Measurements from ENCODE around the gene CLDN22.

The CLDN22 gene

GRCh38 chr4:183349673-183350072, 29.6 kb upstream of the CLDN22 start:
- H3K27me3 ChIP-seq (replicated peaks; ENCODE audit: control insufficient read depth, insufficient read depth, low read length): peaks cover 1% of the 10 kb centered on the region; the same call in 1 of the 2 replicates
- H3K4me3 ChIP-seq (replicated peaks; ENCODE audit: low read depth, low read length): no peak overlapping the region
- TF ChIP-seq CTCF (IDR thresholded peaks at IDR 0.05; ENCODE audit: insufficient read depth, low read length, poor library complexity, severe bottlenecking): no peak
- H3K36me3 ChIP-seq (ENCODE audit: control insufficient read depth, insufficient read depth, low read length): no peaks in the 10 kb centered on the region
- DNase-seq (ENCODE audit: extremely low read depth, insufficient read length): no peak

GRCh38 chr4:183348706-183349659, 28.9 kb upstream of the CLDN22 start:
- no peak for TF ChIP-seq CTCF (IDR thresholded peaks at IDR 0.05; ENCODE audit: insufficient read depth, low read length, poor library complexity, severe bottlenecking)
- Histone ChIP-seq H3K4me3 (replicated peaks; ENCODE audit: low read depth, low read length) (no peak overlapping the region), H3K36me3 (ENCODE audit: control insufficient read depth, insufficient read depth, low read length) (no peaks in the 10 kb centered on the region), H3K27me3 (replicated peaks; ENCODE audit: control insufficient read depth, insufficient read depth, low read length) (peaks cover 1% of the 10 kb centered on the region; the same call in 1 of the 2 replicates)
- no peak for DNase-seq (ENCODE audit: extremely low read depth, insufficient read length)

DNA sequence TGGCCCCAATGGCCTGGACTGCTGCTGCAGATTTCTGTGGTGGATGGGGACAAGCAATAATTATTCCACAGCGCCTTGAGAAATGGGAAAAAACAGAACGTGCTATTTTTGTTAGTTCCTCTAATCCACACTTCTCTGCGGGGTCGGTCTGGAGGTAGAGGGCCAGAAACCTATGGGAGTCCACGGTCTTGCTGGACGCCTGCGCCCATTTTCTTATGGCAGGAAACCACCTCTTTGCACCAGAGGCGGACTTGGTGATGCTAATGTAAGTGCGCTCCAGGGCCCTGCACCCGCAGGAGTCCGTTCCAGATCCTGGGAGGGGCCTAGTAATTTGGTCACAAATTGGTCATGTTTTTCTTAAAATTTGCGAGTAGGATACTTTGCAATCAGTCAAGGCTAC, 28.1 kb upstream of the CLDN22 start:
- no peak for TF ChIP-seq CTCF (IDR thresholded peaks at IDR 0.05; ENCODE audit: insufficient read depth, low read length, poor library complexity, severe bottlenecking)
- no peak overlapping the region for H3K4me3 ChIP-seq (replicated peaks; ENCODE audit: low read depth, low read length)
- H3K27me3 ChIP-seq (replicated peaks; ENCODE audit: control insufficient read depth, insufficient read depth, low read length): peaks cover 1% of the 10 kb centered on the region; the same call in 1 of the 2 replicates
- no peak for DNase-seq (ENCODE audit: extremely low read depth, insufficient read length)
- H3K36me3 ChIP-seq (ENCODE audit: control insufficient read depth, insufficient read depth, low read length): no peaks in the 10 kb centered on the region

GRCh38 chr4:183347566-183347965, 27.5 kb upstream of the CLDN22 start:
- no peak for TF ChIP-seq CTCF (IDR thresholded peaks at IDR 0.05; ENCODE audit: insufficient read depth, low read length, poor library complexity, severe bottlenecking)
- DNase-seq (ENCODE audit: extremely low read depth, insufficient read length): no peak
- H3K4me3 ChIP-seq (replicated peaks; ENCODE audit: low read depth, low read length): no peak overlapping the region
- peaks cover 1% of the 10 kb centered on the region; the same call in 1 of the 2 replicates for H3K27me3 ChIP-seq (replicated peaks; ENCODE audit: control insufficient read depth, insufficient read depth, low read length)
- H3K36me3 ChIP-seq (ENCODE audit: control insufficient read depth, insufficient read depth, low read length): no peaks in the 10 kb centered on the region

DNA sequence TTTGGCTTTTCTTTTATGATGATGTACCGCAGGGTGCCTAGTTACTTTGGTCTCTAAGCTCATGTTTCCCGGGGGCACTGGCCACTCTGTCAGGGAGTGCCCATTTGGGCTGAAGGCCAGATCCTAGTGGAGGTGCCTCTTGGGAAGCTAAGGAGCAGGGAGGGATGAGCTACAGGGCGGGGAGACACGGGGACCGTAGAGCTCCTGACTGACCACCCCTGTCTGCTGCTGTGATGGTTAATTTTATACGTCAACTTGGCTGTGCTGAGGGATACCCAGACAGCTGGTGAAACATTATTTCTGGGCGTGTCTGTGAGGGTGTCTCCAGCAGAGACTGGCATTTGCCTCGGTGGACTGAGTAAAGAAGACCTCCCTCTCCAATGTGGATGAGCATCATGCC, 27.1 kb upstream of the CLDN22 start:
- no peak for TF ChIP-seq CTCF (IDR thresholded peaks at IDR 0.05; ENCODE audit: insufficient read depth, low read length, poor library complexity, severe bottlenecking)
- no peak for DNase-seq (ENCODE audit: extremely low read depth, insufficient read length)
- H3K36me3 ChIP-seq (ENCODE audit: control insufficient read depth, insufficient read depth, low read length): no peaks in the 10 kb centered on the region
- H3K4me3 ChIP-seq (replicated peaks; ENCODE audit: low read depth, low read length): no peak overlapping the region
- no peaks in the 10 kb centered on the region; the same call in 1 of the 2 replicates for H3K27me3 ChIP-seq (replicated peaks; ENCODE audit: control insufficient read depth, insufficient read depth, low read length)

Measured in GM06990 (cell line).